Stimulated activated naive CD8-positive, alpha-beta T cell treated with anti-CD3 and anti-CD28 coated beads, Interleukin-15, Interleukin-2, amounts not matched to agents 100 ng/mL and 50 ng/mL, for 24 hours (primary cell): ENCODE data around the gene MYL6B.

Source experiments
- H3K27ac Mint-ChIP-seq: one replicate; pipeline ENCODE4 v1.8.0; 2021; ENCODE audit warnings: mild to moderate bottlenecking, mixed read lengths
- H3K27me3 Mint-ChIP-seq: one replicate; pipeline ENCODE4 v1.8.0; 2021; ENCODE audit warnings: mixed read lengths
- H3K36me3 Mint-ChIP-seq: one replicate; pipeline ENCODE4 v1.8.0; 2021; ENCODE audit warnings: low read depth, mixed read lengths
- H3K4me1 Mint-ChIP-seq: one replicate; pipeline ENCODE4 v1.8.0; 2021; ENCODE audit warnings: low read depth, mixed read lengths
- H3K4me3 Mint-ChIP-seq: one replicate; pipeline ENCODE4 v1.8.0; 2021; ENCODE audit warnings: mild to moderate bottlenecking, mixed read lengths
- H3K9me3 Mint-ChIP-seq: one replicate; pipeline ENCODE4 v1.8.0; 2021; ENCODE audit warnings: mixed read lengths

The MYL6B gene

GRCh38 chr12:56162468-56163290 lies 10.3 kb downstream of the MYL6B start:
- Mint-ChIP-seq H3K4me3 (no peak overlapping the region), H3K4me1 (peaks cover 32% of the 10 kb centered on the region), H3K27me3 (no peaks in the 10 kb centered on the region), H3K27ac (peak overlapping the region; percentile 88), H3K36me3 (peaks cover 71% of the 10 kb centered on the region), H3K9me3 (no peaks in the 10 kb centered on the region)

DNA sequence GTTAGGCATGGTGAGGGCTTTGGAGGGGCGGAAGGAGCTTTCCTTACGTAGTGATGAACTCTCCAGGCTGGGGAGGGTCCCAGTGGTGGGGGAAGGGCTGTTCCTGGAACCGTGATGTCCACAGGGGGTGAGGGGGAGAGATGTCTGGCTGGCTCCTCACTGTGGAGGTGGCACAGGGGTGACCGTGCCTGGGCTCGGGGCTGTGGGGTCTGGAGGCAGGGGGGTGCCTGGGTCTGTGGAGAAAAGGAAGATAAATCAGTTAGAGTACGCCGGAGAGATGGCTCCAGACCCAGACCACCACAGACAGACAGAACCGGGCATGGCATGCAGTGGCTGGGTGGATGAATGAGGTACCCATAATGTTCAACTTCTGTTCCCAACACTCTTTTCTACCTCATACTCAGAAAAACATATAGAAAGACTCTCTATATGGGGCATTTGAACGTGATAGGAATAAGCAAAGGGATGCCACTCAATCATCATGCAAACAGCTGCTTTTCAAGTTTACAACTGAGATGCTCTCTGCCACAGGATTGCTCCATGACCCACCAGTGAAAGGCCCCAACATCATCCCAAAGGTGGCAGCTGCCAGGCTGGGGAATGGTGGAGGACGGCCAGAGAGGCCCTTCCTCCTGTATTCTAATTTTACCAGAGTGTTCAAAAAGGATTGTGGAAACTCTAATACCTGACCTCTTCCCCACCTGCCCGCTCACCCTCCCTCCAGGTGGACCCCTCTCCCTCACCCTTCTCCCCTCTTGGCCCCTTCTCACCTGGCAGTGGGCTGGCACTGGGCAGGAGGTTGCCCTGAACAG lies 11.4 kb downstream of the MYL6B start:
- Mint-ChIP-seq H3K27me3 (no peaks in the 10 kb centered on the region), H3K36me3 (peaks cover 74% of the 10 kb centered on the region), H3K9me3 (no peaks in the 10 kb centered on the region), H3K4me1 (peaks cover 31% of the 10 kb centered on the region), H3K4me3 (no peak overlapping the region), H3K27ac (peak overlapping the region; percentile 14)

DNA sequence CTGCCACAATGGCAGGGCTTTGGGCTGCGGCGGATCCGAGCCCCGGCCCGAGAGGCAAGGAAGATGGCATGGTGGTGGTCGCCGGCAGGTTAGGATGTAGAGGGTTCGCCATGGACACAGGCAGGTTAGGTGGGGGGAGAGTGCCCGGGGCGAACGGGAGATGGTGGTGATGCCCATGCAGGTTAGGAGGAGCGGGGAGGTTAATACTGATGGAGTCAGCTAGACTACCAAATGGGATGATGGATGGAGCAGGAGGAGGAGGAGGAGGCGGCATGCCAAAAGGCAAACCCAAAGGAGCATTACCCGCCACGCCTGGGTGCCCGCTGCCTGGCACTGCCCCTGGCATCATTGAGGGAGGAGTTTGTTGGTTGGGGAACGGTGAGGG lies 11.9 kb downstream of the MYL6B start:
- Mint-ChIP-seq H3K9me3 (no peaks in the 10 kb centered on the region), H3K4me3 (no peak overlapping the region), H3K4me1 (peaks cover 25% of the 10 kb centered on the region), H3K27me3 (no peaks in the 10 kb centered on the region), H3K36me3 (peaks cover 68% of the 10 kb centered on the region), H3K27ac (no peak overlapping the region)

DNA sequence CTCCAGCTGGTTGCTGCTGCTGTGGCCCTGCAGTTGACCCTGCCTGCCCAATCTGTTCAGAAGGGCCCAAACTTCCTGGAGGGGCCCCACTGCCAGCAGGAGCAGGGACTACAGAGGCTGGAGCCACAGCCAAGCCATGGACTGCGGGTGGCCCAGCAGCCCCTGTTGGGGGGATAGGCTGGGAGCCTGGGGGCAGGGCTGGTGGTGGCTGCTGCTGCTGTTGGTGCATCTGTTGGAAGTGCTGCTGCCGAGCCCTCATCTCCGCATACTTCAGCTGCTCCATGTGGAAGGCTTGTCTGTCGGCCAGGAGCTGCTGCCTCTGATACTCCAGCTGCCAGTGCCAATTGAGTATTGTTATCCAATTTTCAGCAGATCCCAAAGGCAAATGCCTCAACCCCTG lies 13.0 kb downstream of the MYL6B start:
- Mint-ChIP-seq H3K4me3 (no peak overlapping the region), H3K36me3 (peaks cover 68% of the 10 kb centered on the region), H3K27me3 (no peaks in the 10 kb centered on the region), H3K4me1 (peaks cover 15% of the 10 kb centered on the region), H3K27ac (no peak overlapping the region), H3K9me3 (no peaks in the 10 kb centered on the region)

DNA sequence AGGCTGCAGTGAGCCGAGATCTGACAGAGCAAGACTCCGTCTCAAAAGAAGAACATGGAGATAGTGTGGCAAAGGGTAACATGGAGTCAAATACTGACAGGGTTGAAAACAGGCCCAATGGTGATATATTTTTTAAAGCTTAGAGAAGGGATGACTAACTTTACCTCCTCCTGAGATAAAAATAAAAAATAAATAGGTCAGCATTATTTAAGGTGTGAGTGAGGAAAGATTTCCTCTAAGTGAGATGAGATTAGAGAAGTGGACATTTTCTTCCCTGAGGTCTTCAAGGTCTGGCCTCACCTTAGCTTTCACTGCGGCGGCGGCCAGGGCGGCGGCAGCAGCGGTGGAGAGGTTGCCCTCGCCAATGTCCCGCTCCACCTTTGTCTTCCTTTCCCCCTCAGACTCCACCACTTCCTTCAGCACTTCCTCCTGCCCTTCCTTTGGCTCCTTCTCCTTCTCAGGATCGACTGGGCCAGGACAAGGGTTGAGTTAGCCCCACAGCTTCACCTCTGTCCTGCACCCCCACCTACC lies 16.9 kb downstream of the MYL6B start:
- Mint-ChIP-seq H3K4me3 (no peak overlapping the region), H3K4me1 (no peaks in the 10 kb centered on the region), H3K27ac (no peak overlapping the region), H3K9me3 (no peaks in the 10 kb centered on the region), H3K27me3 (no peaks in the 10 kb centered on the region), H3K36me3 (peaks cover 69% of the 10 kb centered on the region)

- Mint-ChIP-seq H3K27ac (no peak overlapping the region), H3K9me3 (no peaks in the 10 kb centered on the region), H3K4me3 (no peak overlapping the region), H3K27me3 (no peaks in the 10 kb centered on the region), H3K4me1 (no peaks in the 10 kb centered on the region), H3K36me3 (peaks cover 77% of the 10 kb centered on the region)
Observed at GRCh38 chr12:56172839-56173238, 20.5 kb downstream of the MYL6B start.

- H3K4me1 Mint-ChIP-seq: no peaks in the 10 kb centered on the region
- H3K9me3 Mint-ChIP-seq: no peaks in the 10 kb centered on the region
- H3K36me3 Mint-ChIP-seq: peaks cover 68% of the 10 kb centered on the region
- no peaks in the 10 kb centered on the region for H3K27me3 Mint-ChIP-seq
- H3K27ac Mint-ChIP-seq: no peak overlapping the region
- H3K4me3 Mint-ChIP-seq: no peak overlapping the region
Observed at GRCh38 chr12:56178347-56178746, 26.0 kb downstream of the MYL6B start.

DNA sequence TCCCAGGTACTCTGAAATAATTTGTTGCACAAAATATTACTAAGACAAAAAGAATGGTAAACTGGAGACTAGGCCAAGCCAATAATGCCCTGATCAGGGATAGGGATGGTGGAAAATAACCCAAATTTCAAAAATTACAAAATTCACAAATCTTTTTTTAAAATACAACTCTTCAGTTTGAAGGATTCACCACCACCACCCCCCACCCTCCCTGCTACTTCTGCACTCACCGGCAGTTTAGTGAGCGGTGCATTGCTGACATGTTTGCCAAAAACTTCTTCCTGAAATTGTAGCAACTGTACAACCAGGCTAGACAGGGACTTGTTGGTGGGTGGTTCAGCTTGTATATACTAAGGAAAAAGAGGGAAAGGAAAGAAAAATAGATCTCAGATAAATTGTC lies 34.6 kb downstream of the MYL6B start:
- Mint-ChIP-seq H3K9me3 (no peaks in the 10 kb centered on the region), H3K27me3 (no peaks in the 10 kb centered on the region), H3K4me3 (peak overlapping the region; percentile 92), H3K36me3 (peaks cover 44% of the 10 kb centered on the region), H3K27ac (peak overlapping the region; percentile 48), H3K4me1 (peaks cover 43% of the 10 kb centered on the region)

DNA sequence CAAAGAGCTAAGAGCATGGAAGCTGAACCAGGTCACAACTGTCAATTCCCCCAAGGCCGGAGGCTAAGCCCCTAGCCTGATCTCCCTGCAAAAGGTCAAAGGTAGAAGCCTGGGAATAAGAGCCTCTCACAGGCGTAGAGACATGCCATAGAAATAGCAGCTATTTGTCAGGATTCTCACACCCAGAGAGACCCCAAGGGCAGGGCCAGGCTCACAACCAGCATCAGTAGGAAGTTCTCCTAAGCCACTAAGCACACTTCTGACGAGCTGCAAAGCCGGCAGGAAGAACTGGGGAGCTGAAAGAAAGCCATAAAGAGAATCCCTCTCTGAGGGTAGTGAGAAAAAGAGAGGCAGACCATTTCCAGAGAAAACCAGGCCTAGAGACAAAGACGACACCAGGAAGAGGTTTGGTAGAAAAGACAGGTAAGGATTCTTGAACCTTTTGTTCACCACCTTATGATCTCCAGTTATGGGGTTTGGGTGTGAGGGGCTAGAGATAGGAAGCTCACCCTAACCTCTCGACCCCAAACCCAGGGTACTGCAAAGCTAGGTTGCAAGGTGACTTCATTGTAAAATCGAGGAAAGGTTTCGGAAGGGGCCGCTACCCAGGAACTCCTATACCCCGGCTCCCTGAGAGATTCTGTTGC lies 35.9 kb downstream of the MYL6B start:
- Mint-ChIP-seq H3K27ac (peak overlapping the region; percentile 87), H3K9me3 (no peaks in the 10 kb centered on the region), H3K27me3 (no peaks in the 10 kb centered on the region), H3K36me3 (peaks cover 42% of the 10 kb centered on the region), H3K4me1 (peaks cover 52% of the 10 kb centered on the region), H3K4me3 (peak overlapping the region; percentile 92)

- peak overlapping the region; percentile 87 for H3K27ac Mint-ChIP-seq
- H3K4me1 Mint-ChIP-seq: peaks cover 55% of the 10 kb centered on the region
- H3K9me3 Mint-ChIP-seq: no peaks in the 10 kb centered on the region
- peak overlapping the region; percentile 92 for H3K4me3 Mint-ChIP-seq
- peaks cover 39% of the 10 kb centered on the region for H3K36me3 Mint-ChIP-seq
- no peaks in the 10 kb centered on the region for H3K27me3 Mint-ChIP-seq
Observed at GRCh38 chr12:56188778-56189098, 36.4 kb downstream of the MYL6B start.

DNA sequence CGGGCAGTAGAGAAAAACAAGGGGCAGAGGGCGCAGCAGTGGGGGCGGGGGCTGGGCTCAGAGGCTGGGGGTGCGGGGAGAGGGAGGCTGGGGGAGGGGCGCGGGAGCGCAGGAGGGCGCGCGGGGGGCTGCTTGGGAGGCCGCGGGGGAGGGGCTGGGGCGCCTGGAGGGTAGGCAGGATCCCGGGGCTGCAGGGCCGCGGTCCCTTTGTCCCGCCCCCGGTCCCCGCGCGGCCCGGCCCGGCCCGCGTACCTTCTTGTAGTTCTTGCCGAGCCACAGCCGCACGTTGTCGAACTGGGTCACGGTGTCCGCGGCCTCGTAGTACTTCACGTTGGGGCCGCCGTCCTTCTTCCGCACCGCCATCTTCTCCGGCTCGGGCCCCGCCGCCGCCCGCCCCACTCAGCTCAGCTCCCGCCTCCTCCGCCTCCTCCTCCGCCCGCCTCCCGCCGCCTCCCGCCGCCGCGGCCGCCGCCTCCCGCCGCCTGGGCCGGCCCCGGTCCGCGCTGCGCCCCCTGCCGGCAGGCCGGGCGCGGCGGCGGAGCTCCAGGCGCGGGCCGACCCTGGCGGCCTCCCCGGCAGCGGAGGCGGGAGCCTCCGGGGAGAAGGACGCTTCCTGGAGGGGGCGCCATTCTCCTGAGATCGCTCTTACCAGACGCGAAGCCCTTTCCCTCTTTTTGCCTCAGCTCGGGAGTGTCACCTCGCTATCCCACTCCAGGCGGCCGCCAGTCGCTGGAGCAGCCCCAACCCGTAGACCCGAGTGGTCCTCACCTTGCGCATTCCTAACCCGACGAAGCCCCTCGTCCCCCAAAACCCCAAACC lies 36.9 kb downstream of the MYL6B start, which contains the start of gene SMARCC2:
TSS of gene SMARCC2 (minus strand) at position 385 of the 819 bp plus-strand sequence. CDS start at position 363, 22 bp downstream.
- H3K36me3 Mint-ChIP-seq: peaks cover 34% of the 10 kb centered on the region
- H3K4me3 Mint-ChIP-seq: peak within 1 kb of the TSS; percentile 92
- peaks cover 55% of the 10 kb centered on the region for H3K4me1 Mint-ChIP-seq
- no peaks in the 10 kb centered on the region for H3K27me3 Mint-ChIP-seq
- H3K27ac Mint-ChIP-seq: peak within 1 kb of the TSS; percentile 97
- H3K9me3 Mint-ChIP-seq: no peaks in the 10 kb centered on the region

DNA sequence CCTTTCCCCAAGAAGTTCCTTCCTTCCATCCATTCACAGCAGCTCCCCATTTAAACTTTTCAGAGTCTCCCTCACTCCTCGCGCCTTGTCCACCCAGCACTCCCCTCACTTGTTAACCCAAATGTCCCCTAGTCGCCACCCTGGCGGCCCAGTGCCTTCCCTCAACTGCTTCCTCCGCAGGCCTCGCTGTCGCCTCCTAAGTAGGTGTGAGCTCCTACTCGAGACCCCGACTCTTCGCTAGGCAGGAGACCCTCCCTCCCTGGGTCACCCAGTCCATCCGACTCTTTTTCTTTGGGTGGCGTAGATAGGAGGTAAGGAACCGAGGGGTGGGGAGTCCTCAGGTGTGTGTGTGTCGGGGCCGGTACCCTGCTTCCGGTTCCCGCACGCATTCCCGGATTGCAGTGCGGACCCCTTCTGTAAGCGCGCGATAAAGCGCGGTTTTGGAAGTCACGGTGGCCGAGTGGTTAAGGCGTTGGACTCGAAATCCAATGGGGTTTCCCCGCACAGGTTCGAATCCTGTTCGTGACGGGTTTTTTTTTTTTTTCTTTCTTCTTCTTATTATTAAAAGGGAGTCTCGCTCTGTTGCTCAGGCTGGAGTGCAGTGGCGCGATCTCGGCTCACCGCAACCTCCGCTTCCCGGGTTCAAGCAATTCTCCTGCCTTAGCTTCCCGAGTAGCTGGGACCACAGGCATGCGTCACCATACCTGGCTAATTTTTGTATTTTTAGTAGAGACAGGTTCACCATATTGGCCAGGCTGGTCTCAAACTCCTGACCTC lies 37.7 kb downstream of the MYL6B start:
- Mint-ChIP-seq H3K9me3 (no peaks in the 10 kb centered on the region), H3K4me1 (peaks cover 55% of the 10 kb centered on the region), H3K36me3 (peaks cover 27% of the 10 kb centered on the region), H3K27ac (peak overlapping the region; percentile 97), H3K27me3 (no peaks in the 10 kb centered on the region), H3K4me3 (peak overlapping the region; percentile 90)

- Mint-ChIP-seq H3K36me3 (peaks cover 26% of the 10 kb centered on the region), H3K9me3 (no peaks in the 10 kb centered on the region), H3K4me1 (peaks cover 55% of the 10 kb centered on the region), H3K27me3 (no peaks in the 10 kb centered on the region), H3K4me3 (peak overlapping the region; percentile 90), H3K27ac (peak overlapping the region; percentile 97)
Observed at GRCh38 chr12:56190695-56191155, 38.3 kb downstream of the MYL6B start.
